HepG2 (cell line): ENCODE results near the gene OASL. TPM values are rescaled to one million over a fixed set of nuclear protein-coding genes. Genes with fewer than 3 reads are reported as not detected.

Source experiments
- ATF5 ChIP-seq: sonication (generic); formaldehyde crosslinking; IDR thresholded peaks from 2 replicates; pipeline ENCODE4 v1.4.0; 2020; ENCODE audit warnings: mild to moderate bottlenecking, low read depth, missing genetic modification reagents
- CEBPG ChIP-seq: IDR thresholded peaks from 2 replicates; pipeline ENCODE4 v1.6.1; 2016
- DNMT3B ChIP-seq: conservative IDR thresholded peaks from 2 replicates; pipeline ENCODE4 v1.6.1; 2016; ENCODE audit warnings: missing biosample characterization, control low read depth
- FOXP1 ChIP-seq, 2 experiments: fragments of 450-650 bp in 1 of 2; IDR thresholded peaks; 2 replicates each; pipeline ENCODE4 v1.6.1; 2017 to 2018; ENCODE audit warnings: antibody characterized with exemption in 1 of 2
- FOXP4 ChIP-seq: sonication (generic); formaldehyde crosslinking; IDR thresholded peaks from 2 replicates; pipeline ENCODE4 v1.4.0; 2020; ENCODE audit warnings: missing genetic modification reagents
- HDAC1 ChIP-seq: sonication (generic); formaldehyde crosslinking; IDR thresholded peaks from 2 replicates; pipeline ENCODE4 v1.5.1; 2020; ENCODE audit warnings: mild to moderate bottlenecking, missing genetic modification reagents
- NCOR1 ChIP-seq: fragments of 200-600 bp; sonication (generic); IDR thresholded peaks from 2 replicates; pipeline ENCODE4 v1.7.0; 2017; ENCODE audit warnings: antibody characterized with exemption, low read length, borderline replicate concordance
- NR2F6 ChIP-seq, 2 experiments: IDR thresholded peaks; 2 replicates each; pipeline ENCODE4 v1.6.1; 2016; ENCODE audit warnings: antibody characterized with exemption in 1 of 2, mild to moderate bottlenecking in 1 of 2
- PPARG ChIP-seq: conservative IDR thresholded peaks from 2 replicates; pipeline ENCODE4 v1.6.1; 2016; ENCODE audit warnings: missing biosample characterization, missing genetic modification reagents
- RARA ChIP-seq: IDR thresholded peaks from 2 replicates; pipeline ENCODE4 v1.6.1; 2016; ENCODE audit warnings: missing genetic modification reagents, missing compliant biosample characterization
- SOX5 ChIP-seq: IDR thresholded peaks from 2 replicates; pipeline ENCODE4 v1.6.1; 2016; ENCODE audit warnings: borderline replicate concordance
- TEF ChIP-seq: sonication (generic); formaldehyde crosslinking; IDR thresholded peaks from 2 replicates; pipeline ENCODE4 v1.5.0; 2020; ENCODE audit warnings: missing genetic modification reagents
- ZFP82 ChIP-seq: sonication (generic); formaldehyde crosslinking; IDR thresholded peaks from 2 replicates; pipeline ENCODE4 v1.5.1; 2020; ENCODE audit warnings: mild to moderate bottlenecking, missing genetic modification reagents, borderline replicate concordance
- ZMYM3 ChIP-seq: sonication (generic); formaldehyde crosslinking; IDR thresholded peaks from 2 replicates; pipeline ENCODE4 v1.5.1; 2020; ENCODE audit warnings: mild to moderate bottlenecking, missing genetic modification reagents
- ZNF331 ChIP-seq: sonication (generic); formaldehyde crosslinking; IDR thresholded peaks from 2 replicates; pipeline ENCODE4 v1.4.0; 2020; ENCODE audit warnings: missing genetic modification reagents
- ZNF460 ChIP-seq: sonication (generic); formaldehyde crosslinking; IDR thresholded peaks from 2 replicates; pipeline ENCODE4 v1.5.1; 2020; ENCODE audit warnings: missing genetic modification reagents, mild to moderate bottlenecking, borderline replicate concordance
- ZNF644 ChIP-seq: IDR thresholded peaks from 2 replicates; pipeline ENCODE4 v1.6.1; 2016; ENCODE audit warnings: low read depth
- polyA plus RNA-seq, 8 experiments: library from polyadenylated mRNA; depleted of rRNA in 3 of 8; stranded (reverse) in 7 of 8; unstranded in 1 of 8; fragments of >200 nt; fragmentation: Illumina TruSeq in 4 of 8; extraction: Trizol in 4 of 8; gene quantifications; 2 replicates each; pipeline versions ENCODE4 v1.2.1 to v1.2.3, GENCODE V29; 2011 to 2016; ENCODE audit warnings: low read depth in 4 of 8, missing spikeins in 1 of 8, mixed read lengths in 1 of 8; ENCODE audit not compliant: insufficient read depth in 1 of 8
- total RNA-seq, 5 experiments: library from RNA; depleted of rRNA; stranded (reverse); fragments of >200 nt; fragmentation: Illumina TruSeq; extraction: Trizol; gene quantifications; 2 replicates each; pipeline ENCODE4 v1.2.3, GENCODE V29; 2016; ENCODE audit warnings: low read depth in 1 of 5
- TF ChIP-seq, protein P1 (sequence below): sonication (generic); formaldehyde crosslinking; IDR thresholded peaks from 2 replicates; pipeline ENCODE4 v1.4.0; 2020; ENCODE audit warnings: mild to moderate bottlenecking, missing genetic modification reagents, borderline replicate concordance
- TF ChIP-seq, protein P2 (sequence below): sonication (generic); formaldehyde crosslinking; IDR thresholded peaks from 2 replicates; pipeline ENCODE4 v1.5.0; 2020; ENCODE audit warnings: mild to moderate bottlenecking, missing genetic modification reagents, moderate library complexity

OASL gene
- total and polyA plus RNA-seq, 2 of the 13 experiments (the other 11 are each of a cell fraction or from before 2014, with no cell fraction given), result 0.11 to 0.22 TPM

DNA sequence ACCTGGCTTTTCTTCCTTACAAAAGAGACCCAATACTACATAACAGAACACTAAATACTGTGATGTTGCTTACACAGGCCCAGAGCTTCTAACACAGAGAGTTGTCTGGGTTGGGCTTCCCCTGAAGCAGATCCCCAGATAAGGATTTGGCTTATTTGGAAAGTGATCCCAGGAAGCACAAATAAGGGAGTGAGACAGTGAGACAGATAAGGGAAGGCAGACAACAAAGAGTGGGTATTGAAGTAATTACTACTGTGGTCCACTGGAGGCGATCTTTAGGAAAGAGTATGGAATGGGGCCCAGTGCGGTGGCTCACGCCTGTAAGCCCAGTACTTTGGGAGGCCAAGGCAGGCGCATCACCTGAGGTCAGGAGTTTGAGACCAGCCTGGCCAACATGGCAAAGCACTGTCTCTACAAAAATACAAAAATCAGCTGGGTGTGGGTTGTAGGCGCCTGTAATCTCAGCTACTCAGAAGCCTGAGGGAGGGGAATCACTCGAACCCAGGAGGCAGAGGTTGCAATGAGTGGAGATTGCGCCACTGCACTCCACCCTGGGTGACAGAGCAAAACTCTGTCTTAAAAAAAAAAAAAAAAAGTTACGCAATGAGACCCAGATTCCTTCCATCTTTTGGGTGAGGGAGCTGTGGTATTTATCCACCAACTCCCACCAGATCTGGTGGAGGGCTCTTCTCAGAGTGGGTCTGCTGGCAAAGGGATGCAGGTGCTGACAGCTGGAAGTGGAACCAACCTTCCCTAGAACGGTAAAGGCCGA lies 12.6 kb downstream of the OASL start (continued):
- TF ChIP-seq, protein P1, sequence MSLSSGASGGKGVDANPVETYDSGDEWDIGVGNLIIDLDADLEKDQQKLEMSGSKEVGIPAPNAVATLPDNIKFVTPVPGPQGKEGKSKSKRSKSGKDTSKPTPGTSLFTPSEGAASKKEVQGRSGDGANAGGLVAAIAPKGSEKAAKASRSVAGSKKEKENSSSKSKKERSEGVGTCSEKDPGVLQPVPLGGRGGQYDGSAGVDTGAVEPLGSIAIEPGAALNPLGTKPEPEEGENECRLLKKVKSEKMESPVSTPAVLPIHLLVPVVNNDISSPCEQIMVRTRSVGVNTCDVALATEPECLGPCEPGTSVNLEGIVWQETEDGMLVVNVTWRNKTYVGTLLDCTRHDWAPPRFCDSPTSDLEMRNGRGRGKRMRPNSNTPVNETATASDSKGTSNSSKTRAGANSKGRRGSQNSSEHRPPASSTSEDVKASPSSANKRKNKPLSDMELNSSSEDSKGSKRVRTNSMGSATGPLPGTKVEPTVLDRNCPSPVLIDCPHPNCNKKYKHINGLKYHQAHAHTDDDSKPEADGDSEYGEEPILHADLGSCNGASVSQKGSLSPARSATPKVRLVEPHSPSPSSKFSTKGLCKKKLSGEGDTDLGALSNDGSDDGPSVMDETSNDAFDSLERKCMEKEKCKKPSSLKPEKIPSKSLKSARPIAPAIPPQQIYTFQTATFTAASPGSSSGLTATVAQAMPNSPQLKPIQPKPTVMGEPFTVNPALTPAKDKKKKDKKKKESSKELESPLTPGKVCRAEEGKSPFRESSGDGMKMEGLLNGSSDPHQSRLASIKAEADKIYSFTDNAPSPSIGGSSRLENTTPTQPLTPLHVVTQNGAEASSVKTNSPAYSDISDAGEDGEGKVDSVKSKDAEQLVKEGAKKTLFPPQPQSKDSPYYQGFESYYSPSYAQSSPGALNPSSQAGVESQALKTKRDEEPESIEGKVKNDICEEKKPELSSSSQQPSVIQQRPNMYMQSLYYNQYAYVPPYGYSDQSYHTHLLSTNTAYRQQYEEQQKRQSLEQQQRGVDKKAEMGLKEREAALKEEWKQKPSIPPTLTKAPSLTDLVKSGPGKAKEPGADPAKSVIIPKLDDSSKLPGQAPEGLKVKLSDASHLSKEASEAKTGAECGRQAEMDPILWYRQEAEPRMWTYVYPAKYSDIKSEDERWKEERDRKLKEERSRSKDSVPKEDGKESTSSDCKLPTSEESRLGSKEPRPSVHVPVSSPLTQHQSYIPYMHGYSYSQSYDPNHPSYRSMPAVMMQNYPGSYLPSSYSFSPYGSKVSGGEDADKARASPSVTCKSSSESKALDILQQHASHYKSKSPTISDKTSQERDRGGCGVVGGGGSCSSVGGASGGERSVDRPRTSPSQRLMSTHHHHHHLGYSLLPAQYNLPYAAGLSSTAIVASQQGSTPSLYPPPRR, result no peak
- peak; percentile 59 for TF ChIP-seq ZNF644 (CRISPR knock-in tag)
- TF ChIP-seq ZNF331 (CRISPR knock-in tag), result peak; percentile 55; the same call in 1 of the 2 replicates
- TF ChIP-seq, protein P2, sequence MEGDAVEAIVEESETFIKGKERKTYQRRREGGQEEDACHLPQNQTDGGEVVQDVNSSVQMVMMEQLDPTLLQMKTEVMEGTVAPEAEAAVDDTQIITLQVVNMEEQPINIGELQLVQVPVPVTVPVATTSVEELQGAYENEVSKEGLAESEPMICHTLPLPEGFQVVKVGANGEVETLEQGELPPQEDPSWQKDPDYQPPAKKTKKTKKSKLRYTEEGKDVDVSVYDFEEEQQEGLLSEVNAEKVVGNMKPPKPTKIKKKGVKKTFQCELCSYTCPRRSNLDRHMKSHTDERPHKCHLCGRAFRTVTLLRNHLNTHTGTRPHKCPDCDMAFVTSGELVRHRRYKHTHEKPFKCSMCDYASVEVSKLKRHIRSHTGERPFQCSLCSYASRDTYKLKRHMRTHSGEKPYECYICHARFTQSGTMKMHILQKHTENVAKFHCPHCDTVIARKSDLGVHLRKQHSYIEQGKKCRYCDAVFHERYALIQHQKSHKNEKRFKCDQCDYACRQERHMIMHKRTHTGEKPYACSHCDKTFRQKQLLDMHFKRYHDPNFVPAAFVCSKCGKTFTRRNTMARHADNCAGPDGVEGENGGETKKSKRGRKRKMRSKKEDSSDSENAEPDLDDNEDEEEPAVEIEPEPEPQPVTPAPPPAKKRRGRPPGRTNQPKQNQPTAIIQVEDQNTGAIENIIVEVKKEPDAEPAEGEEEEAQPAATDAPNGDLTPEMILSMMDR (CRISPR knock-in tag), result peak; percentile 73
- TF ChIP-seq ZMYM3 (CRISPR knock-in tag), result peak; percentile 88
- TF ChIP-seq HDAC1 (CRISPR knock-in tag), result 0 out of 2 replicates have a peak, but pooled peaks have one; percentile 36
- no peak for TF ChIP-seq TEF (CRISPR knock-in tag)
- TF ChIP-seq SOX5, result peak; percentile 41; the same call in 1 of the 2 replicates
- 0 out of 2 replicates have a peak, but pooled peaks have one; percentile 36 for TF ChIP-seq RARA
- TF ChIP-seq ATF5 (CRISPR knock-in tag), result no peak
- no peak for TF ChIP-seq PPARG (CRISPR knock-in tag)
- peak; percentile 49 for TF ChIP-seq FOXP4
- TF ChIP-seq DNMT3B (CRISPR knock-in tag), result 0 out of 2 replicates have a peak, but pooled peaks have one; percentile 29
- no peak for TF ChIP-seq ZFP82 (CRISPR knock-in tag)
- TF ChIP-seq NR2F6 (IDR thresholded peaks at IDR 0.05), result no peak
- TF ChIP-seq NR2F6 (CRISPR knock-in tag; IDR thresholded peaks at IDR 0.05), result peak; percentile 10; the same call in 1 of the 2 replicates
- no peak for TF ChIP-seq FOXP1 (IDR thresholded peaks at IDR 0.05)
- peak; percentile 42 for TF ChIP-seq FOXP1 (CRISPR knock-in tag; IDR thresholded peaks at IDR 0.05)
- TF ChIP-seq NCOR1, result no peak
- peak; percentile 58; the same call in 1 of the 2 replicates for TF ChIP-seq CEBPG (CRISPR knock-in tag)
- peak; percentile 99 for TF ChIP-seq ZNF460
